ENCODE data around the gene FAF1. TPM values are rescaled to one million over a fixed set of nuclear protein-coding genes. Genes with fewer than 3 reads are reported as not detected.

The FAF1 gene
- total RNA-seq, 1 experiment from 2014 or later, result 78.7 TPM

DNA sequence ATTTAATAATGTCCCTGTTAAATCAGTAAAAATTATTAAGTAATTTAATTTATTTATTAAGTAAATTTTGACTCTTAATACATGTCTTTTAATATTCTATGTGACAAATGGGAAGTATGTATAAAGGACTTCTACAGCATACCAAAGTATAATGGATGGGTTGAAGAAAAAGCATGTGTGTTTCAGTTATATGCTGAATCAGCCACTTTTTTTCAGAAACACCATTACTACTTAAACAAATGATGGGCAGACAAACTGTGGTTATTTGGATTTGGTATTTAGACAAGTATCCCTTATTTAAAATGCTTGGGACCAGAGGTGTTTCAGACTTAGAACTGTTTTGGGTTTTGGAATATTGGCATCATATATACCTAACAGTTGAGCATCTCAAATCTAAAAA lies 360.5 kb downstream of the FAF1 start:
- H3K4me3 Mint-ChIP-seq (ENCODE audit: unreplicated experiment), result no peak overlapping the region
- DNase-seq, result no peak
- Histone ChIP-seq H3K36me3 (ENCODE audit: control insufficient read depth, insufficient read depth, low read length) (no peaks in the 10 kb centered on the region), H3K4me3 (ENCODE audit: low read depth, low read length) (no peak overlapping the region), H3K27me3 (replicated peaks; ENCODE audit: control insufficient read depth, insufficient read depth, low read length) (no peaks in the 10 kb centered on the region), H3K4me1 (no peaks in the 10 kb centered on the region), H3K9me3 (no peaks in the 10 kb centered on the region)
- CTCF ChIA-PET, result no interaction called here
- intact Hi-C loops (cut with micrococcal nuclease; ENCODE audit: unreplicated experiment), result no loop called here
- POLR2A ChIA-PET, result no interaction called here
- H3K4me1 Mint-ChIP-seq (ENCODE audit: low read depth, unreplicated experiment), result no peaks in the 10 kb centered on the region
- no peaks in the 10 kb centered on the region for H3K9me3 Mint-ChIP-seq (ENCODE audit: unreplicated experiment)
- H3K36me3 Mint-ChIP-seq (ENCODE audit: insufficient read depth, unreplicated experiment), result no peaks in the 10 kb centered on the region
- no peak for TF ChIP-seq CTCF (IDR thresholded peaks at IDR 0.05; ENCODE audit: insufficient read depth in 1 of 2, low read depth in 1 of 2, low read length in 1 of 2, severe bottlenecking in 1 of 2, unreplicated experiment in 1 of 2)
- H3K27me3 Mint-ChIP-seq (ENCODE audit: insufficient read depth, unreplicated experiment), result no peaks in the 10 kb centered on the region
- BruUV-seq (replicated peaks), result no TSS peak
- H3K27ac Mint-ChIP-seq (ENCODE audit: unreplicated experiment), result no peak overlapping the region

GRCh38 chr1:50595874-50596273 lies 364.2 kb downstream of the FAF1 start:
- Histone ChIP-seq H3K9me3 (no peaks in the 10 kb centered on the region), H3K4me3 (ENCODE audit: low read depth, low read length) (no peak overlapping the region), H3K27me3 (replicated peaks; ENCODE audit: control insufficient read depth, insufficient read depth, low read length) (no peaks in the 10 kb centered on the region), H3K4me1 (no peaks in the 10 kb centered on the region), H3K36me3 (ENCODE audit: control insufficient read depth, insufficient read depth, low read length) (no peaks in the 10 kb centered on the region)
- peaks cover 15% of the 10 kb centered on the region for H3K36me3 Mint-ChIP-seq (ENCODE audit: insufficient read depth, unreplicated experiment)
- H3K27ac Mint-ChIP-seq (ENCODE audit: unreplicated experiment), result no peak overlapping the region
- intact Hi-C loops (cut with micrococcal nuclease; ENCODE audit: unreplicated experiment), result no loop called here
- no peaks in the 10 kb centered on the region for H3K4me1 Mint-ChIP-seq (ENCODE audit: low read depth, unreplicated experiment)
- CTCF ChIA-PET, result no interaction called here
- H3K4me3 Mint-ChIP-seq (ENCODE audit: unreplicated experiment), result no peak overlapping the region
- DNase-seq, result no peak
- no peak for TF ChIP-seq CTCF (IDR thresholded peaks at IDR 0.05; ENCODE audit: insufficient read depth in 1 of 2, low read depth in 1 of 2, low read length in 1 of 2, severe bottlenecking in 1 of 2, unreplicated experiment in 1 of 2)
- no peaks in the 10 kb centered on the region for H3K27me3 Mint-ChIP-seq (ENCODE audit: insufficient read depth, unreplicated experiment)
- POLR2A ChIA-PET, result no interaction called here
- H3K9me3 Mint-ChIP-seq (ENCODE audit: unreplicated experiment), result no peaks in the 10 kb centered on the region
- BruUV-seq (replicated peaks), result no TSS peak

DNA sequence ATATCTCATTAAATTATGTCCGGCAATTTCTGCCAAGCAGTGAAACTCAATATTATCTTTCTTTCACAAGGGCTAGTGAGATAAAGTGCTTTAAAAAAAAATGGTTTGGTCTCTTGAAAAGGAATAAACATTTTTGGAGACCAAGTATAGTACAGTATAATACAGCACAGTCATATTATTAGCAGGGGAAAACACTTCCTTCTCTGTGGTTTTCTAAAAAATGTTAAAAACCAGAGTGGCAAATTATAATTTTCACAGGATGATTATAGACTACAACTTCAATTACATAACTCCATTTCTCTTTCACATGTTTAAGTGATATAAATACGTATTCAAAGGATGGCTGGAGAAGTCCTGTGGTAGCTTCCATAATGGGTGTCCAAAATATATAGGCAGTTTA lies 366.6 kb downstream of the FAF1 start:
- POLR2A ChIA-PET, result no interaction called here
- DNase-seq, result no peak
- no peak for TF ChIP-seq CTCF (IDR thresholded peaks at IDR 0.05; ENCODE audit: insufficient read depth in 1 of 2, low read depth in 1 of 2, low read length in 1 of 2, severe bottlenecking in 1 of 2, unreplicated experiment in 1 of 2)
- Histone ChIP-seq H3K4me3 (ENCODE audit: low read depth, low read length) (no peak overlapping the region), H3K36me3 (ENCODE audit: control insufficient read depth, insufficient read depth, low read length) (no peaks in the 10 kb centered on the region), H3K4me1 (no peaks in the 10 kb centered on the region), H3K9me3 (no peaks in the 10 kb centered on the region), H3K27me3 (replicated peaks; ENCODE audit: control insufficient read depth, insufficient read depth, low read length) (no peaks in the 10 kb centered on the region)
- H3K9me3 Mint-ChIP-seq (ENCODE audit: unreplicated experiment), result no peaks in the 10 kb centered on the region
- intact Hi-C loops (cut with micrococcal nuclease; ENCODE audit: unreplicated experiment), result no loop called here
- H3K27me3 Mint-ChIP-seq (ENCODE audit: insufficient read depth, unreplicated experiment), result no peaks in the 10 kb centered on the region
- no peak overlapping the region for H3K27ac Mint-ChIP-seq (ENCODE audit: unreplicated experiment)
- no peaks in the 10 kb centered on the region for H3K4me1 Mint-ChIP-seq (ENCODE audit: low read depth, unreplicated experiment)
- H3K4me3 Mint-ChIP-seq (ENCODE audit: unreplicated experiment), result no peak overlapping the region
- BruUV-seq (replicated peaks), result no TSS peak
- peaks cover 25% of the 10 kb centered on the region for H3K36me3 Mint-ChIP-seq (ENCODE audit: insufficient read depth, unreplicated experiment)
- CTCF ChIA-PET, result no interaction called here
